GM19468 (cell line): Measurements from ENCODE around the gene TAPBP.
"Not testable (repeated sequence)": the region's sequence is repeated elsewhere in the genome, so short reads cannot be mapped to it uniquely, and the experiment has no call there.

Experiments
- ATAC-seq: cut with Tn5 transposase; IDR thresholded peaks from one replicate; pipeline ENCODE4 v1.9.1; 2021; ENCODE audit warnings: mild to moderate bottlenecking, moderate library complexity, moderate number of reproducible peaks; ENCODE audit not compliant: unreplicated experiment; ENCODE audit errors: extremely low read depth

TAPBP gene

DNA sequence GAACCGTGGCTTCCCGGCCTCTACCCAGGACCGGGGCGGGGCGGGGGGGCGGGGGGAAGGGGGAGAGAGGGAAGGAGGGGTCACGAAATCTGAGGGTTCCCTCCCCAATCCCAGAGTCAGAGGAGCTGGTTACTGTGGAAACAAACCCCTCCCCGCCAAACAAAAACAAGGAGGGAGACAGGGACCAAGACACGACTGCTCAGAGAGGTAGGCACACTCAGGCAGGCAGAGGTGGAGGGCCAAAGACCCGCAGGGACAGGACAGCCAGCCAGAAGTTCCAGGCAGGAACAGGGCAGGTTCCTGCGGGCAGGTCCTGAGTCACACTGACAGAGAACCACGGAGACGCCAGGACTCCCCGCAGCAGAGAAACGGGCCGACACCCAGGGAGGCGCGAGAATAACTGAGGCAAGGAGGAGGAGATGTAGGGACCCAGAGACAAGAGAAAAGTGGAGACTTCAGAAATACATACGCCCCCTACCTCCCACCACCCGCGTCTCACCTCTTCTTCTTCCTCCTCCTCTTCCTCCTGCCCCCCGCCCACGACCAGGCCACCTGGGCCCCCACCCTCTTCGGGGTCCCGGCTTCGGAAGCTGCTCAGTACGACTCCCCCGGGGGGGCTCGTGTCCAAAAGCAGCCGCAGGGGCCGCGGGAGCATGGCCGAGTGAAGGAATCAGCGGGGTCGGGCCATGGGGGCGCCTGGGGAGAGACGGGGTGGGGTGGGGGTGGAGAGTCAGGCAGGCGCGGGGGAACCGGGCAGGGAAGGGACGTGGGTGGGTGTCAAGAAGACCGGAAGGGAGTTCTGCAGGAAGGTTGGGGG lies 15.7 kb downstream of the TAPBP start:
- ATAC-seq: no peak

DNA sequence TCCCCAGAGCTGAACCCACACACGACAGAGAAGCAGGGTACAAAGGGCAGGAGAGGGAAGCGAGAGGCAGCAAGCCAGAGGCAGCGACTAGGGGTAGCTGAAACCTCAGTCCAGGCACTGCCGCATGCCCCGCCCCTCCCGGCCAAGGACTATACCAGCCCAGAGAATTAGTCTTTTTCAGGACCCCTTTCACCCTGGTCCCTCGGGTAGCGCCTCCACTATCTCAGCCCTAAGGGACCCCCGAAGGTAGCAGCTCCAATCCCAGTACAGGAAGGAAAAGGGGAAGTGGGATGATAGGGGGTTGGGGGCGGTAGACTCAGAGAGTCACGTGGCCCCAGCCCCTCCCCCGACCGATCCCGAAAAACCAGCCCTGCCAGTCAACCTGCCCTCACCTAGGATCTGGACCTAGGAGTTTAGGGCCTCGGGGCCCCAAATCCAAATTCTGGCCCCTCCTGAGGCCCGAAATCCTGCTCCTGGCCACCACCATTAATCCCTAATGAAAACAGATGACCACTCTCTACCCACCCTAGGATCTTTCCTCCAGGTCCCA lies 16.4 kb downstream of the TAPBP start:
- no peak for ATAC-seq

DNA sequence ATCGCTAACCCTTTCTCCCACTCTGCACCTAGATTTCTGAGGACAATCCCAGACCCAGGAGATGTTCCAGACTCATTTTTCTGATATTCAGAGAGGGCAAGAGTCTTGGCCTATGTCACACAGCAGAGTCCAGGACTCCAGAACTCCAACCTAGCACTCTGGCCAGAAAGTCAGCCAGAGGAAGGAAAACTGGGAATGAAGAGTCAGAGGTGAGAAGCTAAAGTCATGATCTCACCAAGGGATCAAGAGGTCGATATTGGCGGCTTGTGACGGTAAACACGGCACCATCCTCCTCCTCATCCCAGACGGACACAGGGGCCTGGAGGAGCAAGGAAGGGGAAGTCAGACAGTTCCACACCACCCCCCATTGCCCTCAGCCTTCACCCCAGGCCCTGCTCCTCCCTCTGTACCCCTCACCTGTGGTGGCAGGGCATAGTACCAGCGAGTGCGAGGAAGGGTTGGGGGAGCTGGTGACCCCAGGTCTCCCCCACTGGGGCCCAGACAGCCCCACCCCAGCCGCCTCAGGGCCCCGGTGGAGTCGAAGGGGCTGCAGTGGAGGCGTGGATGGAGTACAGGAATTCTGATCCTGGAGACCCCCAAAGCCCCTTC lies 17.0 kb downstream of the TAPBP start:
- no peak for ATAC-seq

DNA sequence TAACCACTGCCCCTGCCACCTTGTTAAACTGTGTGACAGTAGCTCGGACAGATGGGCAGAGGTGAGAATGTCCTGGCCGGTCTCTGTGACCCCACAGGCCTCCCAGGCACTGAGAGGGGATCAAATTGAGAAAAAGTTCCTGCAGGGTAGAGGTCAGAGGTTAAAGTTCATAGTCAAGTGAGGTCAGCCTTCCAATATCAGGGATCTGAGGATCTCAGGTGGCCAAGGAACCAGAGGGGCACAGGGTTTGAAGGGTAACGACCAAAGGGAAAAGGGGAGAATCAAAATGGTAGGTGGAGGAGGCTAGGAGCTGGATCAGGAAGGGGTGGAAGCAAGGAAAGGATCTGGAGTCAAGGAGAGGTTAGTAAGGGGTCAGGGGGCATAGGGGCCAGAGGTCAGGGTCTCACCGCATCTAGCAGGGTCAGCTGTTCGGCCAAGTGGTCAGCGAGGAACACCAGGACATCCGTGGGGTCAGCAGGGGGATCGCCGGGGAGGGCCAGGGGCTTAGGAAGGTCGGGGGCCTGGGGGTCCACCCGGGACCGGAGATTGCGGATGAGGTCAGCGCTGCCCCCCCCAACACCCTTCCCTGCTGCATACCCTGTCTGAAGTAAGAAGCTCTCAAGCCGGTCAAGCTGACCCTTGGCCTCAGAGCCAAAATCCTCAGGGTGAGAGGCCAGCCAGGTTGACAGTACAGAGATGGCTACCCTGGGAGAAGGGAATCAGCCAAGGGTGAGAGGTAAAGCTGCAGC lies 18.1 kb downstream of the TAPBP start:
- ATAC-seq: no peak

DNA sequence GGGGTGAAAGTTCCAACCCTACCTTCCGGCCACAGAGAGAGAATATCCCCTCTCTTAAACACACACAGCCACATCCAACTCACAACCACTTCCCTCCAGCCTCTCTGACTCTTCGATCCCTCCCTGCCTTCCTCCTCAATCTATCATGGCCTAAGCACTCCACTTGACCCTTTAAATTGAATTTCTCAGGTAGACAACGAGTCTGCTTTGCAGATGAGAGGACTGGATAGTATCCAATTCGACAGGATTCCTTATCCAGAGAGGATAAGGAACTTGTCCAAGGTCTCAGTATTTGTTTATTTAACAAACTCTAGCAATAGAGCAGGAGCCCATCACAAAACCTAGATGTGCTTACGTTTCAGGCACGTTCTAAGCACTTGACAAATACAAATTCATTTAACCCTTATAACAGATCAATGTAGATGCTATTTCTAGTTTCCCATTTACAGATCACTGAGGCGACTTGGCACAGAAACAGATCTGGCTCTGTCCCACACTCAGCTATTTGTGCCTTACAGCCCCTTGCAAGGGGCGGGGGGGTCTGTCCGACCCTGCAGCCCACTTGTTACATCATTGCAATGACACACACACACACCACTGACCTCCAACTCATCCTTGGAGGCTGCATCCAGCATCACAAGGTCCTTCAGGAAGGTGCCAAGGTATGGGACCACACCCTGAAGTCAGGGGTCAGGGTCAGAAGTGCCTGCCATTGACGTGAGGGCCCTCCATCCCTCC lies 19.6 kb downstream of the TAPBP start:
- ATAC-seq: no peak

DNA sequence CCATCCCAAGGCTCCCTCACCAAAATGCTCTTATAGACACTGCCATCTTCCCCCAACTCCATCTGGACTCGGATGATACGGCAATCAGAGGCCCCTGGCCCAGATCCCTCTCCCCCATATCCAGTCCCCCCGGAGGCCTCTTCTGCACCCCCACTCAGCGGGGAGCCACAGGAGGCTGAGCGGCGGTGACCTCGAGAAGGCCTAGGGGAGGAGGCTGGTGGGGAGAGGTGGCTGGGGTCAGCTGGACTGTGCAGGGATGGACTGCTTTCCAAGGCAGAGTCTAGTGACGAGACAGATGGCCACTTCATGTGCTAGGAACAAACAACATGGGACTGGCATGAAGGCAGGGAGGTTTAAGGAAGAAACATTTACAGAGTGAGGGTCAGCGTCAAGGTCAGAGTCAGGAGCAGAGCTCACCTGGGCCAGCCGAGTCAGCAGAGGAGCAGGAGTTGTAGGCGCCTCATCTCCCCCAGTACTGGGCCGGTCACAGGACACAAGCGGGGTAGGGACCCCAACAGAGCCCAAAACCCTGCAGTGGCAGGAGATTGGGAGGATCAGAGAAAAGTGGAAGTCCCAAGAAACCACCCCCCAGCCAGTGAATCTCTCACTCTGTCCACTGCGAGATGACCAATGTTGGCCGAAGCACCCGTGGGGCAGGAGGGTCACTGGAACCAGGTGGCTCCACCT lies 20.7 kb downstream of the TAPBP start:
- no peak for ATAC-seq

DNA sequence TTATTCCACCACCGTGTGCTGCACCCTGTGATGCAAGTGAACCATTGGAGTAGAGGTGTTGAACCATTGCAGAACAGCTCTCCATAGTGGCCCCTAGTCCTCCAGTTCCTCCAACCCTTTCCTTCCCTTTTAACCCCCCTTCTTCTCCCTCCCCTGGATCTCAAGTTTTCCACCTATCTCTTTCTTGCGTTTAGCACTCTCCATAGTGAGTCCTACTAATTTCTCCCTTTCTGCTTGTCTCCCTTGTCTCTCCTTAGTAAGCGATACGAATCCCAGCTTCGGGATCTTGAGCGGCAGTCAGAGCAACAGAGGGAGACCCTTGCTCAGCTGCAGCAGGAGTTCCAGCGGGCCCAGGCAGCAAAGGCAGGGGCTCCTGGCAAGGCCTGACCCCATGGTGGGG lies 23.4 kb downstream of the TAPBP start:
- no peak for ATAC-seq

DNA sequence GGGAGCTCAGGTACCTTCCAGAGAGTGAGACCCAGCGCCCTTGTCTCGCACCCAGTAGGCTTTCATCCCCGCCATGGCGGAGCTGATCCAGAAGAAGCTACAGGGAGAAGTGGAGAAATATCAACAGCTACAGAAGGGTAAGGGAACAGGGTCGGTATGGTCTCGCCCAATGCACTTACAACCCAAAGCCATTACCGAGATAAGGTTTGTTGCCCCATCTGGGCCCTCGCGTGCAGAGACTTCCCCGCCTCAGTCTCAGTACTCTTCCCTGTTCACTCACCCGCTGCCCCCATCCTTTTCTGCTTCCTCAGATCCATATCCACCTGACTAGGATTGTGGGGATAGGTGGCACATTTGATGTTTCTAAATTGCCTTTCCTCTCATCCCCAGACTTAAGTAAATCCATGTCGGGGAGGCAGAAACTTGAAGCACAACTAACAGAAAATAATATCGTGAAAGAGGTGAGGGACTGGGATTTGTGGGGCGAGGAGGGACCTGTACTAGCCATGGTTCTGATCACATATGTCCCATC lies 24.0 kb downstream of the TAPBP start:
- ATAC-seq: peak; percentile 15

DNA sequence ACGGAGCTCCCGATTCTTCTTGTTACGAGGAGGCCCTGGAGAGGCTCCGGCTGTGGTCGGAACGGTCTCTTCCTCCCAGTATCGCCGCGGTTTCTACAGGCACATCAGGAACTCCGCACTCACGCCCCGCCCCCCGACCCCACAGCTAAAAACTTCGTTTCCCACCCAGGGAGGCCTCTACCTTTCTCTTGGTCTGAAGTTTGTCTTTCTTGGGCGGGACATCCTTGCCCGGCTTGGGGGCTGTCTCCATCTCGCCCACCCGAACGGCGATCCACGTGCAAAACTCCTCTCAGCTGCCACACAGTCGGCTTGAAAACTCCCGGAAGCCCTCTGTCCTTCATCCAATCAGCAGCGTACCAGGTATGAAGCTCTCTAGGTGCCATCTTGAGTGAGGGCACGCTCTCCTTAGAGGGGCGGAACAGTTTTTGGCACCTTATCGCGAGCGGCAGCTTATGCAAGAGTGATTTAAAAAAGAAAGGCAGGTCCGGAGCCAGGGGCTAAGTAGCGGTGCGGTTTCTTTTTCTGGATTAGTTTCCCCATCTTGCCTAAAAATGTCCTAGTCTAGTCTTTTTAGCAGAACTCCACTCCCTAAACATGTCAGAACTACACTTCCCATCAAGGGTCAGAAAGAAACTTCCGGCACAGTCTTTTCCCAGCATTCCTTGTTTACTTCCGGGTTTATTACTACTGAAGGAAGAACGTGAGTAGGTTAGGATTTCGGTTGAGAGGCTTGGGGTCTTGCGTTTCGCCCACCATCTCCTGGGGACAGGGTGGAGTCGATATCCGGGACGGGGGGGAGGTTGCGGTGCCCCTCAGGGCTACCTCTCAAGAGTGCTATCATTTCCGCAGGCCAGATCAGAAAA lies 24.7 kb downstream of the TAPBP start, which contains the start of the genes PFDN6 and WDR46:
Gene PFDN6 (plus strand): TSS at position 681 of the 863 bp plus-strand sequence. CDS start 256 bp downstream, outside the sequence.
Gene WDR46 (minus strand): TSS at position 319 of the 863 bp plus-strand sequence. CDS start 69 bp downstream, at position 250.
- ATAC-seq: peak; percentile 62

DNA sequence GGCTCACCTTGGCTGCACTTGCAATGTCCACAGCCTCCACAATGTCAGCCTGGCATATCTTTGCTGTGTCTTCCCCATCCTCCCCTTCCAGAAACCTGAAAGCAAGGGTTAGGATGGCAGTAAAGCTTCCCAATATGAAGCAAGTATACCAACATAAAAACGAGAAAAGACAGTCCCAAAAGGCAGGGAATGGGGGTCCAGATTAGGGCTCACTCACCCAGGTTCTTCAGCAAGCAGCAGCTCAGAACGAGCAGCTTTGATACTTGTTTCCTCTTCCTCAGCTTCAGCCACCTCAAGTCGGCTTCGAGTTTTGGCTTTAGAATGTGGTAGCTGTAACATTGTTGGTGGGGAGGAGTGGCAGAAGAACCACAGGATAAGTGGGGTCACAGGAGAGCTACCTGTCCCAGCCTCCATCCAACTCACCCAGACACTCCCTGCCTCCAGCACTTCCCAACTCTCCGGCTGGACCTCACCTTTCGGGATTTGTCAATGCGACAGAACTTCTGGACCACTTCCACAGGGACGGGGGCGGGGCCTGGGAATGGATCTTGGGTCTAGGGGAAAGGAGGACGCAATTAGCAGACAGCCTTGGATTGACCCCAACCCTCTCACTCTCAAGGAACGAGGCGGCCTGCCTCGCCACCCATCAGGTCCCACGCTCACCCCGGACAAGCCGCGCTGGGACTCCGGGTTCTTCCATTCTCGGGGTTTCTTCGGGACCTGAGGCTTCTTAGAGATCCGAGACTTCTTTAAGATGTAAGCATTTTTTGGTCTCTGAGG lies 25.5 kb downstream of the TAPBP start:
- no peak for ATAC-seq

DNA sequence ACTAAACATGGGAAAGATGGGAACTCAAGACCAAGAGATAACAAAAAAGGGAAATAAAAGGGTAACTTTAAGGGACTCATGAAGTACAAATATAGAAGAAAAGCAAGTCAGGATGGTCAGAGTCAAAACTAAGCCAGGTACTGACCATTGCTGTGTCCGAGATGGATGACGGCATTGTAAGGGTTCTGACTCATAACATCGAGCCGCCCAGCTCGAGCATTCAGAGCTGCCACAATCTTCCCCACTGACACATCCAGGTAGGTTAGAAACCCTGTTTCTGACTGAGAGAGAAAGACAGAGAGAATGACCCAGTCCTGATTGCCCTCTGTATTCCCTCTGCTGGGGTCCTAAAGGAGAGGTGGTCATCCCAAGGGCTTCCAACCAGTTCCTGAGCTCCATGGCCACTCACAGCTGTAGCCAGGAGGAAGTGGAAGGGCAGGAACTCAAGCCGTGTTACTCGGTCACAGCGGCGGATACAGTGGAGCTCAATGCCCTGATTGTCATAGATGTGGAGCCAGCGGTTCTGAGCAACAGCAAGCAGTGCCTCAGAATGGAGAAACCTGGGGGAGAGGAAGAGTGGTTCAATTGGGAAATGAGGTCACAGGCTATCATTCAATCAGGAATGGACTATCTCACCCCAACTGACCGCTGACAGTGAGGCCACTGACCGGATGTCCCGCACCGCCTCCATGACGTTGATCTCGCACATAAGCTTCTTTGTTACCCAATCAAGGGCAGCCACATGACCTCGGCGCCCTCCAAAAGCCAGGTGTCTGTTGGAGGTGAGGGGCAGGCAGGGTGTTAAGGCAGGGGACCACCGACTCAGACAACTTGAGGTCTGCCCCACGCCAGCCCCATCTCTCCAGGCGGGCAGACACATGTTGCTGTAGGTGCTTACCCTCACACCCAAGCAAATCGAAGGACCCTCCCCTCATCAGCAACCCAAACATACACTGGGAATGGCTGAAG lies 26.6 kb downstream of the TAPBP start:
- ATAC-seq: no peak

DNA sequence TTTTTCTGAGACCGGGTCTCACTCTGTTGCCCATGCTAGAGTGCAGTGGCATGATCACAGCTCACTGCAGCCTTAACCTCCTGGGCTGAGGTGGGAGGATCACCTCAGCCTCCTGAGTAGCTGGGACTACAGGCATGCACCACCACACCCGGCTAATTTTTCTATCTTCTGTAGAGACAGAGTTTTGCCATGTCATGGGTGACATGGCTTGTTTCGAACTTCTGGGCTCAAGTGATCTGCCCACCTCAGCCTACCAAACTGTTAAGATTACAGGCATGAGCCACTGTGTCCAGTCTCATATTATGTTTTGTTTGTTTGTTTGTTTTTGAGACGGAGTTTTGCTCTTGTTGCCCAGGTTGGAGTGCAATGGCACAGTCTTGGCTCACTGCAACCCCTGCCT lies 28.7 kb downstream of the TAPBP start:
- not testable (repeated sequence) for ATAC-seq

DNA sequence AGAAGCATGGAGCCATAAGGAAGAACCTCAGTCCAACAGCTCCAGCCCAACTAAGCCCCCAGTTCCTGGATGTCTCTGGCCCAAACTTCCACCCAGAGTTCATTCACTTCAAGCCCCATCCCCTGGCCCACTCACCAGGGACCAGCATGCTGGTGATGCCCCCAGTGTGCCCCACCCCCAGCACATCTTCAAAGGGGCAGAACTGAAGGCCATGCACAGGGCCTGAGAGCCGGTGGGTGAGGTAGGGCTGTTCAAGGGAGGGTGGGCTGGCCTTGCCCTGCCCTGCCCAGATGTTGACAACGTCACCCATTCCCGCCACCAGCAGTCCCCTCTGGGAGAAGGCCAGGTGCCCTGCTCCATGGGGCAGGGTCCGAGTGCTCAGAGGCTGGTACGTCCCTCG lies 33.3 kb downstream of the TAPBP start:
- ATAC-seq: no peak

DNA sequence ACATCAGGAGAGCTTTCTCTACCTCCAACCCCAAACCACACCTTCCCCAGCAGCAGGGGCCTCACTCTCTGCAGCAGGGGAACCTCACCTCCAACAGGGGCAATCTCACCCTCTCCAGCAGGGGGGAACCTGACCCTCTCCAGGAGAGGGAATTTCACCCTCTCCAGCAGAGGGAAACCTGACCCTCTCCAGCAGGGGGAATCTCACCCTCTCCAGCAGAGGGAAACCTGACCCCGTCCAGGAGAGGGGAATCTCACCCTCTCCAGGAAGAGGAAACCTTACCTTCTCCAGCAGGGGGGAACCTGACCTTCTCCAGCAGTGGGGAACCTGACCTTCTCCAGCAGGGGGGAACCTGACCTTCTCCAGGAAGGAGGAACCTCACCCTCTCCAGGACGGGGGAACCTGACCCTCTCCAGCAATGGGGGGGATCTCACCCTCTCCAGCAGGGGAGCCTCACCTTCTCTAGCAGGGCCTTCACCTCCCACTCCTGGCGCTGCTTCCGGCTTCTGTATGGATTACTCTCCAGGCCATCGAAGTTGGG lies 33.8 kb downstream of the TAPBP start:
- ATAC-seq: no peak

DNA sequence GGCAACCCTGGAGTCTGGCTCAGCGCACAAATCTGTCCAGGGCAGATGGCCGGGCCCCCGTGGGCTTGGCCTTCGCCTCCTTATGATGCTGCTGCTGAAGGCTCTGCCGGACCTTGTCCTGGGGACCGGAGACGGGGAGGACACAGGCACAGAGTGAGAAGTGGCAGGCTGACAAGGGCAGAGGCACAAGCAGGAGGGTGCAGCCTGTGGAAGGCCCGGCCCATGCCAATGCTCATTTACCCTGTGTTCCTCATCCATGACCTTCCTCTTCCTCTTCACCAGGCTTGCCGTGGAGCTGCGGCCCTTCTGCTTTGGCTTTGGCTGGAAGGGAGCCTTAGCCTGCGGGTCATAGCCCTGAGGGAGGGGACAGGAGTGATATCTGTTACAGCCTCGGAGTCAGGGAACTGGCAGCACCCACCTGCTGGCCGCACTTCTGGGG lies 34.6 kb downstream of the TAPBP start:
- ATAC-seq: no peak

DNA sequence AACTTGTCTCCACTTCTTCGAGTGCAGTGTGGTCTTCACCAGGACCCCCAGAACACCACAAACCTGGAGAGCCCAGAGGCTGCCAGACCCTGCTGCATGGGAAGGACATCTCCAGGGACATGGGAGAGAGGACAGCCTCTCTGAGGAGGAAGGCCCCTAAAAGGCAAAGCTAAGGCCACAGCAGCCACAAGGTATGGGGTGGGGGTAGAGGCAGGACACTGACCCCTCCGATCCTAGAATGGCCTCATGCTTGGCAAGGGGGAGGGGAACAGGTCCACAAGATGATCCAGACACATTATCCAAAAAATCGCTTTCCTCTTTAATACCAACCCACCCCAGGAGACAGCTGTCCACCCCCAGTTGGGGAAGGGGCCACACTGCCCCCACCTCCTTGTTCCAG lies 35.1 kb downstream of the TAPBP start:
- ATAC-seq: no peak
